Measurements from ENCODE around the gene RNF145.

Gene RNF145

GRCh38 chr5:159181651-159182050 lies 27.7 kb downstream of the RNF145 start:
- DNase-seq (ENCODE audit: low read depth): no peak
- H3K4me3 ChIP-seq (ENCODE audit: low read depth, low read length): no peak overlapping the region
- TF ChIP-seq, protein P1, sequence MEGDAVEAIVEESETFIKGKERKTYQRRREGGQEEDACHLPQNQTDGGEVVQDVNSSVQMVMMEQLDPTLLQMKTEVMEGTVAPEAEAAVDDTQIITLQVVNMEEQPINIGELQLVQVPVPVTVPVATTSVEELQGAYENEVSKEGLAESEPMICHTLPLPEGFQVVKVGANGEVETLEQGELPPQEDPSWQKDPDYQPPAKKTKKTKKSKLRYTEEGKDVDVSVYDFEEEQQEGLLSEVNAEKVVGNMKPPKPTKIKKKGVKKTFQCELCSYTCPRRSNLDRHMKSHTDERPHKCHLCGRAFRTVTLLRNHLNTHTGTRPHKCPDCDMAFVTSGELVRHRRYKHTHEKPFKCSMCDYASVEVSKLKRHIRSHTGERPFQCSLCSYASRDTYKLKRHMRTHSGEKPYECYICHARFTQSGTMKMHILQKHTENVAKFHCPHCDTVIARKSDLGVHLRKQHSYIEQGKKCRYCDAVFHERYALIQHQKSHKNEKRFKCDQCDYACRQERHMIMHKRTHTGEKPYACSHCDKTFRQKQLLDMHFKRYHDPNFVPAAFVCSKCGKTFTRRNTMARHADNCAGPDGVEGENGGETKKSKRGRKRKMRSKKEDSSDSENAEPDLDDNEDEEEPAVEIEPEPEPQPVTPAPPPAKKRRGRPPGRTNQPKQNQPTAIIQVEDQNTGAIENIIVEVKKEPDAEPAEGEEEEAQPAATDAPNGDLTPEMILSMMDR (IDR thresholded peaks at IDR 0.05; ENCODE audit: low read depth, low read length, missing control alignments): no peak
- in situ Hi-C loops (cut with HindIII; ENCODE audit: low sequenced_read_pairs): no loop called here

GRCh38 chr5:159181152-159181551 lies 28.2 kb downstream of the RNF145 start:
- DNase-seq (ENCODE audit: low read depth): no peak
- TF ChIP-seq, protein P1 (IDR thresholded peaks at IDR 0.05; ENCODE audit: low read depth, low read length, missing control alignments): no peak

DNA sequence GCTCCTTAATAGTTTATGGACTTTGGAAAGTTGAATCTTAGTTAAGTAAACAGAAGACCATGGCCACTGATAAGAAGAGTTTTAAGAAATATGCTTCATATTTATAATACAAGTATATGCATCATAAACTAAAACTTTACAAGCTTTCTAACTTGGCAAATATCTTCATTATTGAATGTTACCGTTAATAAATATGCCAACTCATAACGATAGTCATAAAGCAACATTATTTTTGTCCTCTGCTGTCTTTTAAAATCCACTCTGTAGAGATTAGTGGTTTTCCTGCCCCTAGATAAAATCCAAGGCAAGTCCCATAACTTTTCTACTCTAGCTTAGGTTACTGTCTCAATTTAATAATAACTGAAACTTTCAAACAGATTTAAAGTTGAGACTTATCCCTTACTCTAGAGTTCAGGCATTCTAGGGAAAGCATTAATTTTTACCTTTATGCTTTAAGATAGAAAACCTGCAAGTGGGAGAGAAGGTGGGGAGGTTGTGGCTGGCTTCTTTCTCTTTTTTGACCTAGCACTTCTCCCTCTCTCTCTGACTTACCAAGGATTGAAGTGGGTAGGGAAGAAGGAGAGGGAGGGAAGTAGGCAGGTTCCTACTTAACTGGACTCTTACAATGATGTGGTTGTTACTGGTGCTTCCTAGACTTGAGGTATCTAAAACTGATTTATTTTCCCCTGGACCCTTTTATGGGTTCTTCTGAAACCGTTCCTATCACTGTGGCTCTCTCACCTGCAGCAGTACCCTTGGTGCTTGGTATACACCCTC lies 29.6 kb downstream of the RNF145 start:
- H3K4me3 ChIP-seq (ENCODE audit: low read depth, low read length): no peak overlapping the region
- in situ Hi-C loops (cut with HindIII; ENCODE audit: low sequenced_read_pairs): no loop called here
- no peak for DNase-seq (ENCODE audit: low read depth)
- TF ChIP-seq, protein P1 (IDR thresholded peaks at IDR 0.05; ENCODE audit: low read depth, low read length, missing control alignments): no peak

More at GRCh38 chr5:159181152-159181551, 28.2 kb downstream of the RNF145 start:
- H3K4me3 ChIP-seq (ENCODE audit: low read depth, low read length): no peak overlapping the region
- in situ Hi-C loops (cut with HindIII; ENCODE audit: low sequenced_read_pairs): no loop called here

DNA sequence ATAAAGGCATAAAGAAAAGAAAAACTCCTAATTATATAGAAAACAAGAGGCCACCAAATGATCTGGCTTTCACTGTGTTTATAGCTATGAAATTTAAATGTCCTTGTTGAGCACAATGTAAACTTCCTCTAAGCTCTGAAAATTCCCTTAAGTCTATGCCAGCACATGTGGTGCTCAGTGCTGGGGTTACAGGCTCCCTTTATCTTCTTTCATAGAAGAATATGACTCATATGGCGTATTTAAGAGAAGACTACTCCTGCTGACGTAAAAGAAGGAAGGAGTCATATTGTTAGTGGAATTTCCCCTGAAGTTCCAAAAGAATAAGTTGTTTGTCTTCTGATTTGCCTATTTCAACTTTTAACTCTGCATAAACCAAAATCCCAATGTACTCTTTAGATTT lies 30.4 kb downstream of the RNF145 start:
- in situ Hi-C loops (cut with HindIII; ENCODE audit: low sequenced_read_pairs): no loop called here
- H3K4me3 ChIP-seq (ENCODE audit: low read depth, low read length): no peak overlapping the region
- peak; percentile 96 for DNase-seq (ENCODE audit: low read depth)
- TF ChIP-seq, protein P1 (IDR thresholded peaks at IDR 0.05; ENCODE audit: low read depth, low read length, missing control alignments): no peak

DNA sequence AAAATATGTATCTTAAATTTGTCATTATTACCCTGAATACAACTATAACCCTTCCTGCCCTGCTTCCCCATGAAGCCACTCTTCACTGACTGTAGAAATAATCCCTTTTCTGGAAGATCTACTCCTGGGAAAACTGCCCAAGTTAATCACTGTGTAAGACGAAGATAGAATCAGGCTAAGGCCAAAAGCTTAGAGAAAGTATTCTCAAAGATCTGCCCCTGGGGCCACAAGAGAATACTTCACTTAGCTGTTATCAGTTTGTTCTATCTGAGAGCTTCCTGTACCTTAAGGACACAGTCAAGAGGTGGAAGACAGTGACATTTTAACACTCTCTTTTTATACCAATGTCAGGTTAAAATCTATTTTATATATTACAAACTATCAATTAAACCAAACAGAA lies 33.8 kb downstream of the RNF145 start:
- H3K4me3 ChIP-seq (ENCODE audit: low read depth, low read length): no peak overlapping the region
- no peak for DNase-seq (ENCODE audit: low read depth)
- in situ Hi-C loops (cut with HindIII; ENCODE audit: low sequenced_read_pairs): no loop called here
- TF ChIP-seq, protein P1 (IDR thresholded peaks at IDR 0.05; ENCODE audit: low read depth, low read length, missing control alignments): no peak

GRCh38 chr5:159174511-159175168 lies 34.7 kb downstream of the RNF145 start:
- TF ChIP-seq, protein P1 (IDR thresholded peaks at IDR 0.05; ENCODE audit: low read depth, low read length, missing control alignments): no peak
- in situ Hi-C loops (cut with HindIII; ENCODE audit: low sequenced_read_pairs): no loop called here
- DNase-seq (ENCODE audit: low read depth): no peak
- H3K4me3 ChIP-seq (ENCODE audit: low read depth, low read length): no peak overlapping the region

All from astrocyte of the cerebellum (primary cell).